GM19328 (cell line): Measurements from ENCODE around the gene LRRFIP1.

Experiments
- ATAC-seq: cut with Tn5 transposase; IDR thresholded peaks from one replicate; pipeline ENCODE4 v1.9.1; 2021; ENCODE audit warnings: mild to moderate bottlenecking, moderate library complexity; ENCODE audit not compliant: unreplicated experiment

The LRRFIP1 gene

DNA sequence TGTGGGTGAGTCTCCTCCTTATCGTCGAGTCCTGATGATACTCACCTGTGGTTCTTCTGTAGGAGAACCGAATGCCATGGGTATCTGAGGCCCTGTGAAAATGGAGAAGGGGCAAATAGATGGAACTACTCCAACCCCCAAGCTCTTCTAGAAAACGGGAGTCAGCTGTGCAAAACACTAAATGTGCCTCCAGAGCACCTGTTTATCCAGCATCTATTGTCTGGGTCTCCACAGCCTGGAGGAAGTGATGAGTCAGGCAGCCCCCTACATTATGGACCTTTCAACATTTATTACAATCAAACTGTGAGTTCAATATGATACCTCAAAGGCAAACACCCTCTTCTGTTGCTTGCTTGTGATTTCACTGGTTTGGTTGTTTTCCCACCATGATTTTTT lies 9.8 kb upstream of the LRRFIP1 start:
- no peak for ATAC-seq

DNA sequence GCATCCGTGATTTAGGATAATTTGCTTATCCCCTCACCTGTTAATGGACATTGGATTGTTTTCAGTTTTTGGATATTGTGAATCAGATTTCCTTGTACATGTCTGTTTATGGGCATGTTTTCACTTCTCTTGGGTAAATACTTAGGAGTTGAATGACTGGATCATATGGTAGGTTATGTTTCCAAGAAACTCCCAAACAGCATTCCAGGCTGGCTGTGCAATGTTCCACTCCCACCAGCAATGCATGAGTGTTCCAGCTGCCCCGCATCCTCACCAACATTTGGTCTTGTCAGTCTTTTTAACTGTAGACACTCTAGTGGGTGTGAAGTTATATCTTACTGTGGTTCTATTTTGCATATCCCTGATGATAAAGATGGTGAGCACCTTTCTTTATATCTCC lies 8.9 kb upstream of the LRRFIP1 start:
- ATAC-seq, result no peak

DNA sequence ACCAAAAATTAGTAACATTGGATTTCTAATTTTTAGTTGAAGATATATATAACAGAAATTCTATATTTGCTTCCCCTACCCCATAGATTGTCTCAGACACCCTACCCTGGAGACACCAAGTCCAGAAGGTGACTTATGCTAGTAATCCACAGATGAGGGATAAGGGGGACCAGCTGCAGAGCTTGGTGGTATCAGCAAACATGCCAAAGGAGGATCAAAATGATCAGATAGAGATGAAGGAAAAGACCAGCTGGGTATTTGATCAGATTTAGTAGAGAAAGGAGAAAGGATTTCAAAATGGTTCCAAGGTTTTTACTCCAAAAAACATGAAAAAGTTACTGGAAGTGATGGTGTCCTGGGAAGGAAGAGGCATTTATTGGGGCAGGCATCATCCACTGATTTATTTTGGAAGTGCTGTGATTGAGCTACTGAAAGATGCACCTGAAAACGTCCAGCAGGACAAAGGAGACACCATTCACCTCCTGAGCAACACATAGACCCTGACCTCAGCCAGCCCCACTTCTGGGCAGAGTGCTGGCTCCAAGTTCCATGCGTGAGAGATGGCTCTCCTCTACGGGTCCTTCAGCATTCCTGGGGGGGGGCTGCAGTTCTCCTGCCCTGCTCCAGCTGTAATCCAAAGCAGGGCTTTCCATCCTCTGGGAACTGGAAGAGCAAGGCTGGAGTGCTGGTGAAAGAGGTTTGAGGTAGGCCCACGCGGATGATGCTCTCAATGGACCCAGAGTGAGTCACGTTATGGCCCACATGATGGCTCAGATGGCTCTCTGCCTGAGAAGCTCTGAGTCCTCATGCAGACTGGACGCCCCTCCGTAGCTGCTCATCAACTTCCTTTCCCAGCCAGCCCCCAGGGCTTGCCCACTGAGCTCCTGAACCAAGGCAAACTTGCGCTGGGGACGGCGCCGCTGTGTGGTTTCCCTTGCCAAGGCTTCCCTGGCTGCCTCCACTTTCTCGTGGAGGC lies 3.7 kb upstream of the LRRFIP1 start:
- ATAC-seq, result no peak

DNA sequence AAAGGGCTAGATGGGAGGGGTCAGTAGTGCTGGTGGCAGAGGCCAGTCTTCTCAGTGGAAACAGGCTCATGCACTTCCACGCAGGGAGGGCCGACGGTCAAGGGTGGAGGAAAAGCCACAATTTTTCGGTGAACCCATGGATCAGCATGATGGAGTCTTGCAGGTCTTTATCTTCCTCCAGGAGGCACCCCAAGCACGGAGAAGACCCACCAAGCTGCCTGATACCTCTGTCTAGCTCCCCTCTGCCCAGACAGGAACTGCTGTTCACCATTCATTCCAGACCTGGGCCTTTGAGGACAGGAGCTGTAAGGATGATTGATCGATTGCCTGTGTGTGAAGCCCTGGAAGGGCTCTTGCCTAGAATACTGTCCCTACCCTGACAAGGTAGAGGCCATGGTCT lies 2.8 kb upstream of the LRRFIP1 start:
- ATAC-seq, result no peak

DNA sequence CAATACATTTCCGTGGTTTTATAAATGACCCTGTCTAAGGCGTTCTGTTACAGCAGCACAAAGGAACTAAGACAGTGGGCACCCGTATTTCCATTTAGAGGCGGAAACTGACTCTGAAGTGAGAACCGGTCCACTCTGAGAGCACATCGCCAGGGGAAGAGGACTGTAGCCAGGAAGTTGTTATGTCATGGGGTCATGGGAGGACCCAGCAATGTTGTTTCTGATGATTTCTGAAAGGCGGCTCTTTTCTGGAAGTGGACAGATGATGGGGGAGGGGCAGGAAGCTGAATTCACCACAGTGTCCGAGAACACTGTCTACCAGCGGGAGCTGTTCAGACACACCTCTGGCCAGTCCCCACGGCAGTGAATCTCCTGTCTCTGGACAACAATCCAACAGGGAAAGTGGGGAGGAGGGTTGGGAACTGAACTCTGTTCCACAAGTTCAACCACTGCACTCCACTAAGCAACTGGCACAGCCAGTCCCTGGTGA lies 2.1 kb upstream of the LRRFIP1 start:
- no peak for ATAC-seq

DNA sequence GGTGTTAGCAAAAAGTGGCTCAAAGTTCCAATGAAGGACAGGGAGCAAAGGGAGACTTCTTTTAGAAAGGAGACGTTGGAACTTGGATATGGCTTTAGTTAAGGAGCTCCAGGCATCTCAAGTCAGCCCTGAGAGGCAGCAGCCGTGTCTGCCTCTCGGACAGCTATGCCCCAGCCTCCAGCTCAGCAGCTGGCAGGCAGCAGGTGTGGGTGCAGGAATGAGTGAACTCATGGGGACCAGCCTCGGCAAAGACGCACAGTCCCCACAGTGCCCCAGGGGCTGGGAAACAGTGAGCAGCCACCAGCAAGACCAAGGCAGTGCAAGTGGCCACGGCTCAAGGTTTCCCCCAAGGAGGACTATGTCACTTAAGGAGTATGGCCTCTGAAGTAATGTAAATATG lies 1.6 kb upstream of the LRRFIP1 start:
- no peak for ATAC-seq

DNA sequence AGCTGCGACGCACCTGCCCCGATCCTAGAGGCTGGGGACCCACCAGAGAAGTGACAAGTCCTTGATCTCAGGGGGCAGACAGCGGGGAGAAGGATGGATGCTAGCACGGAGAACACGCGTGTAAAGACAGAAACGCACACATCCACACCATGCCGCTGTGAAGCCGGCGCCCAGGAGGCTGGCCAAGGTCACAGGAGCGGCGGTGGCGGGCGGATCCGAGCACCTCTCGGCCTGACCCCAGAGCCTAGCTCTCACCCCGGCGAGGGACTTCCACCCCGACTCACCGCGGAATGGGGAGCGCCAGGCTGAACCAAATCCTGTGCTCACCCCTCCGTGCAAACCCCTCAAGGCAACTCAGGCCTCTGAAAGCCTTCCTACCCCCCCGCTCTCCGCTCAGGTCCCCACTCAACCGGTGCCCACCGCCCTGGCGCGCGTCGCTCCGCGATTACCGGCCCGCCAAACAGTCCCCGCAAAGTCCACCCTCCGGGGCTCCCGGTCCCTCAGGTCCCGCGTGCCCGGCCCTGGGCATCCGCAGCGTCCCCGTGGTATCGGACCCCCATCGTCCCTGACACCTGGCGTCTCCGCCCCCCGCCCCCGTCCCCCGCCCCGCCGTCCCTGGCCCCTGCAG lies 460 bp upstream of the LRRFIP1 start:
- no peak for ATAC-seq

DNA sequence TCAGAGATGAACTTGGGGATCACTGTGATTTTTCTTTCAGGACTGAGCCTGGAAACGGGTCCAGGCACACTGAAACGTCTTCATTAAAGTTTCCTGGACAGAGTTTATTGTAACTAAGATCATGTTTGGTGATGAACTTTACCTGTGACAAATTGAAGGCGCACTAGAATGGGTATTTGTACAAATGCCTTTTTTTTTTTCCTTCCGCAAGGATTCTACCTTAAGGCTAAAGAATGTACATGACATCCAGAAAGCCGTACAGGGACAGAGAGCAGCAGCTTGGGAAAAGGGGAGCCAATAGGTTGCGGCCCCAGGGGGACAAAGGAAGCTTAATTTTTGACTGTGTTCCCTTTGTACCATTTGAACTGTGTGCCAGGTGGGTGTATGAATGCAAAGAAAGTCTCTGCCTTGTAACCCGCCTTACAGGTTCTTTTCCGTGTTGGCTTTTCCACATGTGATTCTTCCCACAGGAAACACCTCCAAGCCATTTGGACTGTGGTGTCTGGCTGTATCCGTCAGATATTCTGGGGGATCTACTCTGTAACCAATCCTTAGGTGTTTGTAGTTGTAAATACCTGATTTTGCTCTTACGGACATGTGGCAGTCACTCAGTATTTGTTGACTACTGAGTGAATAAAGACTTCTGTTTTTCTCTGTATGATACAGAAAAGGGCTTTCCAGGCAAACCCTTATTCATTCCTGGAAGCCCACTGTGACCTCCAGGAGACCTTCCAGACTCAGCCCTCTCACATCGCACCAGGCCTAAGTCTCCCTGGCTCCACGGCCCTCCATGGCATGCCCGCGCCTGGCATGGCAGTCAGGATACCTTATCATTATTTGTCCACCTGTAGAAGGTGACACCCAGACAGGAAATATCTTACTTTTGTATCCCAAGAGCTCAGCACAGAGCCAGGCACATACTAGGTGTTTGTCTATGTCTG lies 1.1 kb downstream of the LRRFIP1 start:
- no peak for ATAC-seq

DNA sequence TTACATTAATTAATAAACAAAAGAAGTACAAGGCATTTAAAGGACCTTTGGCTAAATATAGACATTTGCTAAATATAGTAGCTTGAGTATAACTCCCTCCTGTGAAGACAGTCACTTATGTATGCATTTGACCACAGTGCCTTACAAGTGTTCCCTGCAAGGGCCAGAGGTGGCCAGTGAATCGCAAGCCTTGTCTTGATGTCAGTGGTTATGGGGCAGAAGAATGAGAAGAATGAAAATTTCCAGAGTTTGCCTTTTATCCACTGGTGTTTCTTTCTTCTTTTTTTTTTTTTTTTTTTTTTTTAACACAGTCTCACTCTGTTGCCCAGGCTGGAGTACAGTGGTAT lies 1.8 kb downstream of the LRRFIP1 start:
- no peak for ATAC-seq

DNA sequence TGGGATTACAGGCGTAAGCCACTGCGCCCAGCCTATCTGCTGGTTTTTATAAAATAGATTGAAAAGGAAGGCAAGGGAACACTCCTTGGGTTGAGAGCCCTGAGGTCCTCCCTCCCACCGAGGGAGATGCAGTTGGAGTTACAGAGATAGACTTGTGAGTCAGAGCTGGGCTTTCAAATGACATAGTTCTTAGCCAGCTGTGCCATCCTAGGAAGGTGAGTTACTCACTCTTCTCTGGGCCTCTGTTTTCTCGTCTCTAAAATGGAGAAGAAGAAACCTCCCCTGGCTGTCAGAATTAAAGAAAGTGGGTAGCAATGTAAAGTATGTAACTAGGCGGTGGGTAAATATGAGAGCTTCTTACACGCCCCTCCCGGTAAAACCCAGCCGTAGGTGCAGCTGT lies 2.4 kb downstream of the LRRFIP1 start:
- ATAC-seq, result no peak

DNA sequence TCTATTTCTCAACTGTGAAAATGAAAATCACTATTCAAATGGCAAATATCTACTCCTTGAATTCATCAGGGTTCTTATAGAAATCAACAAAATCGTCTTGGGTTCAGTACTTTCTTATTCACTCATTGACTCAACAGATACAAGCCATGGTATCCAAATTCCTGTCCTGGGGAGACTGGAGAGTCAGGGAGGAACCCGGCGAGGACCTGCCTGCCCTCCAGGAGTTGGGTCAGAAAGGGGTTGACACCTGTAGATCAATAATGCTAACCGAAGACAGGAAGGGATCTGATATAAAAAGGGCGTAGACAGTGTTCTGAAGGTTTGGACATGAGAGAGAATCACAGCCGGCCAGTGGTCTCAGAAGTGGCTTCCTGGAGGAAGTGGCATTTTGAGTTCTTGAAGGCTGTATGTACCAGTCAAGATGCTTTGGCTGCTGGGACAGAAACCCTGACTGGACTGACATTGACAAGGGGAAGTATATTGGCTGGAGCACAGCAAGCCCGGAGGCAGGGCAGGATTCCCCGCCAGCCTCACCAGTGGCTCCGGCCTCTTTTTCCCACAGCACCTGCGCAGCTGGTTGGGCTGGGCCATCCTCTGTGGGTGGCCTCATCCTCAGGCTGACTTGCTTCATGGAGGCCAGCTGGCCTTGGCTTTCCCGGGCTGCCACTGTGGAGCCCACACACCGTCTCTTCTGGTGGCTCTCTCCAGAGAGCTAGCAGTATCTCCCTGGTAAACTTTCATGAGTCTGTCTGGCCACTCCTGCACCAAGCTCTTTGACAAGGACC lies 3.0 kb downstream of the LRRFIP1 start:
- no peak for ATAC-seq

DNA sequence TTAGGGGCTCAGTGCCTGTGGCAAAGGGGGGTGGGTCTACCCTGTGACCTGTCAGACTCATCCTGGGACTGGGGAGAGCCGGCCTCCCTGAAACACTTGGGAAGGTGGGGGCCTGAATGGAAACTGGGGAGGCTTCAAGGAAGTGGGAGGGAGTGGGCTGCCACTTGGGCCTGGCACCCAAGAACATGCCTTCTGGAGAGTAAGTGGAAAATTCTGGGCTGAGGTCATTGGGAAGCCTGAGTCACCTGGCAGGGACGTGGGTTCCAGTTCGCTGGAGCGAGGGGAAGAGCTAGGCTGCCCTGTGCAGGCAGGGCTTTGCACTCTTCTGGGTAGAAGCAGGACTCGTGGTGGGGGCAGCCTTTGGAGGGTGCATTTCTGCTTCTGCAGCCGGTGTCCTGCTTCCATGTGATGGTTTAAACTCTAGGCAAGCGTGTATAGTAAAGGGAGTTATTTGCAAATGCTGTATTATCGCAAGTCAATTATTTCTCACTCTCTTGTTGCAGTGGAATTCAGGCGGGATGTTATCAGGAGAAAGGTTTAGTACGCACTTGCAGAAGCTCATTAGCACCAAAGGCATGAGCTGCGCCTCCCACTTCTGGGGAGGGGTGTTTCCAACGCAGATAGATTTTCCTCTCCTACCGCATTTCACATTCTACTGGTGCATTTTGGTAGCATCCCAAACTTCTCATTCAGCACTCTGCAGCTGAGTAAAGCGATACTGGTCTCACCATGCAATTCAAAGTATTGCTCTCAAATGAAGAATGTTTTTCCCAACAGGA lies 3.8 kb downstream of the LRRFIP1 start:
- ATAC-seq, result no peak

DNA sequence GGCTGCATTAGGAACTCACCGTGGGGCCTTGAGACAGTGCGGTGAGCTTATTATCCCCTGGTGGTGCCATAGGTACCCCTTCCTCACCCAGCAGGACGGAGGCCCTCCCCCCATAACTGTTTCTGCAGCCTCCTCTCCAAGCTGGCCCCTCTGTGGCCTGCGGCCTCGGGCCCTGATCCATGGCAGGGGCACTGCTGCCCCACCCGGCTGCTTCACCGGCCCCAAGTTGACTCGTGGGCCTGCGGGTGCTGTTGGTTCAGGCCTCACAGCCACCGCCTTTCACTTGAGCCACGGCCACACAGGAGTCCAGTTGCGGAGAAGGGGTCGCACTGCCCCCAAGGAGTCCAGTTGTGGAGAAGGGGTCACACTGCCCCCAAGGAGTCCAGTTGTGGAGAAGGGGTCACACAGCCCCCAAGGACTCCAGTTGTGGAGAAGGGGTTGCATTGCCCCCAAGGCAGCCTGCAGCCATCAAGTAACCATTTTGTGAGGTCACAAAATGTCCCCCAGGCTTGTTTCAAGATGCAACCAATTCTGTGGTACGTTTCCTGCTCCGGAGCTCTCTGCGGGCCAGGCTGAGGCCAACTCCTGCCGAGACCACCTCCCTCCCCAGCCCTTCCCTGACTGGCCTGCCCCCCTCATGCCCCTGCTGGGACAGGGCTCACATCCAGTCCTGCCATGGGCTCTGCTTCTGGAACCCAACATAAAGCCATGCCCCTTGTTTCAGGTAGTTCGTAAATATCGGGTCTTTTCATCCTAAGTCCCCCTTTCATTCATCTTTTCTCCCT lies 4.6 kb downstream of the LRRFIP1 start:
- no peak for ATAC-seq

DNA sequence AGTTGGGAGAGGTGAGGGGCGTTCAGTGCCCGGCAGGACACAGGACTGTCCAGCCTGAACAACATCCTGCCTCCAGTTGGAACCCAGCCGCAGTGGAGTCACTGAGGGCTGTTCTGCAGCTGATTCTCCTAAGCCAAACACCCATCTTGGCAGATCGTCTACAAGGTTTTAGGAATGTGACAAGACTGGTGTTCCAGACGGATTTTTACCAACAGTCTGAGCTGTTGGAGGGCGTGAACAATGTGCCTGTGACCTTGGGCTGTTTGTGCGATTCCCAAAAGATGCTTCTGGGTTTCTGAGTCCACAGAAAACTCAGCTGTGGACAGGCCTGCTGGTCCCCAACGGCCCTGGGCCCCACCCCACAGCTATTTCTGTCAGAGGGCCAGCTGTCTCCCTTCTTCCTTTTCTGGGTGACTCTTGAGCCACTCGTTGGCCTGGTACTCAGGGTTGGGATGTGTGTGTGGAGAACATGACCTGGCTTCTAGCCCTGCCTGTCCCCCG lies 5.7 kb downstream of the LRRFIP1 start:
- no peak for ATAC-seq

DNA sequence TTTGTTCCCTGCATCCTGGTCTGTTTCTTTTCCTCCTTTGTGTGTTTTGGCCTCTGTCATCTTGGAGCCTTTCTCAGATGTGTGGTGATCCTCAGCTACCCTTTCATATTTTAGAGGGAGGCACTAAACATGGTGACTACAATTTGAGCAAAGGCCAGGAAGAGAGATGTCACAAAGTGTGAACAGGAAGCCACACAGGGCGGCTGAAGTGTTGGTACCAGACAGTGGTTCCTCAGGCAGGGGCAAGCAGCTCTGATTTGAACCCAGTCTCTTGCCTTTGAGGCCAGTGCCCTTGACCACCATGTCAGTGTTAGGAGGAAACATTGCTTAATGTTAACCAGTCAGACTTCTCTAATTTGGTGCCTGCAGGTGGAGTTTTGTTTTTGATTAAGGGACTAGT lies 9.2 kb downstream of the LRRFIP1 start:
- ATAC-seq, result no peak

DNA sequence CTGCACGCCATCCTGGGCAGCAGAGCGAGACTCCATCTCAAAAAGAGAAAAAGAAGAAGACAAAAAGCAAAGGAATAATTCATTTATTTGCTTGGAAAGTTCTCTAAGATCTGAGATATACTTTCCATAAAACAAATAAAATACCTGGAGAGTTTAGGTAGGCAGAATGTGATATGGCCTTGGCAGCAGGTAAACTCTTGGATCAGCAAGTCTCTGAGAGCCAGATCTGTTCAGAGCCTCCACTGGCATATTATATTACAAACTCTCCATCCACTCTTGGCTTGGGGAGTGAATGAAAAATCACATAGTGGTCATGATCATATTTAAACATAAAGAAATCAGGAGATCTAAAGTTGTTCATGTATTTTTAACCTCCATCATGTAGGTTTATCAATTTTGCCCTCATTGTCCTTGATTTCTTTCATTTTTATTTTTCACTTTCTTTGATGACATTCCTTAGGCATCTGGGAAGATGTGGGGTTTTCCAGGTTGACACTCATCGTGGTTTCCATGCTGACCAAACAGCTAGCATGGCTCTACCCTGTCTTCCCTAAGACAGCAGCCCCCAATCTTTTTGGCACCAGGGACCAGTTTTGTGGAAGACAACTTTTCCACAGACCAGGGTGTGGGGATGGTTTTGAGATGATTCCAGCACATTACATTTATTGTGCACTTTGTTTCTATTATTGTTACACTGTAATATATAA lies 10.2 kb downstream of the LRRFIP1 start:
- no peak for ATAC-seq

DNA sequence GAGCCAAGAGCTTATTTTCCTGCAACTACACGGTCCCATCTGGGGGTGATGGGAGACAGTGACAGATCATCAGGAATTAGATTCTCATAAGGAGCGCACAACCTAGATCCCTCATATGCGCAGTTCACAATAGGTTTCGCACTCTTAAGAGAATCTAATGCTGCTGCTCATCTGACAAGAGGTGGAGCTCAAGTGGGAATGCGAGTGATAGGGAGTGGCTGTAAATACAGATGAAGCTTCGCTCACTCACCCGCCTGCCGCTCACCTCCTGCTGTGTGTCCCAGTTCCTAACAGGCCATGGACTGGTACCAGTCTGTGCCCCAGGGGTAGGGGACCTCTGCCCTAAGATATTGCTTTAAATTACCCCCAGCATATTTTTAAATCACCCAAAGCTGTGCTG lies 10.8 kb downstream of the LRRFIP1 start:
- no peak for ATAC-seq
